Aorta (tissue), 5 donors: Measurements from ENCODE around the gene KRT1. TPM values are rescaled to one million over a fixed set of nuclear protein-coding genes. Genes with fewer than 3 reads are reported as not detected.

Source experiments
- ATAC-seq: fragments of 200-7000 bp; cut with Tn5 transposase; one replicate; pipeline ENCODE4 v1.9.1; 2022; ENCODE audit warnings: moderate library complexity; ENCODE audit not compliant: low FRiP score
- DNase-seq, 2 donors: peaks; one replicate each; pipeline ENCODE4 v3.0.0-alpha.2; 2020
- H3K27ac ChIP-seq, 2 donors: one replicate each; pipeline ENCODE4 v1.5.1; 2013; ENCODE audit warnings: low read length in 2 of 2, mild to moderate bottlenecking in 2 of 2, moderate library complexity in 2 of 2, control low read depth in 1 of 2, inconsistent platforms in 1 of 2, low read depth in 1 of 2
- H3K27me3 ChIP-seq, 2 donors: one replicate each; pipeline ENCODE4 v1.6.1; 2013; ENCODE audit warnings: control low read depth in 1 of 2, low read length in 1 of 2, mild to moderate bottlenecking in 1 of 2, moderate library complexity in 1 of 2; ENCODE audit not compliant: insufficient read depth in 2 of 2, control insufficient read depth in 1 of 2
- H3K36me3 ChIP-seq, 2 donors: one replicate each; pipeline ENCODE4 v1.6.1; 2013; ENCODE audit warnings: control low read depth in 1 of 2, low read length in 1 of 2, mild to moderate bottlenecking in 1 of 2; ENCODE audit not compliant: insufficient read depth in 2 of 2, control insufficient read depth in 1 of 2
- H3K4me1 ChIP-seq, 2 donors: one replicate each; pipeline ENCODE4 v1.6.1; 2013; ENCODE audit warnings: low read length in 2 of 2, control low read depth in 1 of 2, mild to moderate bottlenecking in 1 of 2, moderate library complexity in 1 of 2; ENCODE audit not compliant: insufficient read depth in 2 of 2, control insufficient read depth in 1 of 2
- H3K4me3 ChIP-seq, 2 donors: one replicate each; pipeline ENCODE4 v1.5.1; 2013; ENCODE audit warnings: low read length in 2 of 2, control low read depth in 1 of 2, mild to moderate bottlenecking in 1 of 2
- H3K9me3 ChIP-seq: one replicate; pipeline ENCODE4 v1.6.1; 2013; ENCODE audit warnings: mild to moderate bottlenecking, low read length; ENCODE audit not compliant: control insufficient read depth
- WGBS, 2 donors: extraction: QIAGEN DNeasy Blood & Tissue Kit; methylation state at CpG; one replicate each; pipeline ENCODE4 v1.1.7; 2013; 5-methylcytosine and 5-hydroxymethylcytosine counted together
- intact Hi-C, 2 donors: fragments of 100-400 bp; cut with DNase I; formaldehyde crosslinking; loops; one replicate each; pipeline versions ENCODE4 v1.14.2 to v1.15.0; 2022
- polyA plus RNA-seq, 2 donors: library from polyadenylated mRNA; stranded (reverse); fragments of 200-250 nt; gene quantifications; one replicate each; pipeline ENCODE4 v1.2.3, GENCODE V29; 2013
- total RNA-seq, 2 donors: library from RNA; stranded (reverse); fragmentation: NEBNext Ultra II Directional; extraction: Animal tissue kit (Norgen Biotek cat#: 25700); gene quantifications; one replicate each; pipeline ENCODE4 v1.2.1, GENCODE V29; 2021
- donor health status: healthy with polysubstance abuse.
- donor health status: Bipolar disorder and iron deficiency.
- donor health status: DM: no; HTN: no; CAD: no.
- donor health status: DM: no; HTN: no; CAD: no.
- donor health status: DM: yes; HTN: yes; CAD: no.

The KRT1 gene
- total and polyA plus RNA-seq, 4 donors: 0.51 TPM; not detected in 3

DNA sequence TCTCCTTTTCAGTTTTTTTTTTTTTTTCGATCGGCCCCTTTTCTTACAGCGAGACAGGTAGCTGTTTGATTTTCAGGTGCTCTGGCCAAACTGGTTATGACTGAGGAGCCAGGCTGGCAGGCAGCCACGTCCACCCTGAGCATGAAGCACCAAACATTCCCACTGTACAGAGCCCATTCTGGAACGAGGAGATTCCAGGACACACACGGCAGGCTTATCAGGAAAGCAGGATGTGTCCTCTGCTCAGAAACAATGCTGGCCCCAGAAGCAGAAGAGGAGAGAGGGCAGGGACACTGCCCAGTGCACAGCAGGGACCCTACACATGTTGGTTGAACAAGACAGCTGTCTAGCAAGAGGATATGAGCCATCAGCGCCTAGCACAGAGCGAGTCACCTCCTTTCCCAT, 24.5 kb downstream of the KRT1 start:
- ATAC-seq (no peak), DNase-seq (no peak)
- intact Hi-C loops: no loop called here

DNA sequence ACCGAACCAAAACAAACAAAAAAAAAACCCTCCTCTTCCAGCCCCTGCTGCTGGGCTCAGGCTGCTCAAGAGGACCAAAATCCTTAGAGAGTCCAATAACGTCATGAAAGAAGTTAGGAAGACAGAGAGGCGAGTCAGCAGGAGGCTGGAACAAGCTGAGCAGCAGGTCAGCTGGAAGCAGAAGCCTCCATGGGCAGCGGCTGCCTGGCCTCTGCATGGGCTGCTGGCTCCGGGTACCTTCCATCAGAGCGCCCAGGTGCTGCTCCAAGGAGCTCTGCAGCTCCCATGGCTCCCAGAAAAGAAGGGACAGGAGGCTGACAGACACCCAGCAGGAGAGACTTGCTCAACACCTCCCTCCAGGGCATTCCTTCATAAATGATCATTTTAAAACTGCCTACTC, 25.0 kb downstream of the KRT1 start:
- DNase-seq (no peak), ATAC-seq (no peak)
- Histone ChIP-seq H3K27me3 (no peaks in the 10 kb centered on the region), H3K27ac (no peak overlapping the region), H3K36me3 (no peaks in the 10 kb centered on the region), H3K9me3 (no peaks in the 10 kb centered on the region), H3K4me1 (no peaks in the 10 kb centered on the region), H3K4me3 (no peak overlapping the region)
- intact Hi-C loops: no loop called here
- 38 to 54% methylated on average over 6 of the region's 6 CpGs for WGBS, 2 donors

More for the DNA sequence above, 24.5 kb downstream of the KRT1 start:
- 63 to 65% methylated on average over 8 of the region's 8 CpGs for WGBS, 2 donors
- H3K27me3 ChIP-seq: no peaks in the 10 kb centered on the region
- H3K4me1 ChIP-seq: no peaks in the 10 kb centered on the region
- H3K27ac ChIP-seq: no peak overlapping the region
- H3K4me3 ChIP-seq: no peak overlapping the region
- no peaks in the 10 kb centered on the region for H3K9me3 ChIP-seq
- H3K36me3 ChIP-seq: no peaks in the 10 kb centered on the region

DNA sequence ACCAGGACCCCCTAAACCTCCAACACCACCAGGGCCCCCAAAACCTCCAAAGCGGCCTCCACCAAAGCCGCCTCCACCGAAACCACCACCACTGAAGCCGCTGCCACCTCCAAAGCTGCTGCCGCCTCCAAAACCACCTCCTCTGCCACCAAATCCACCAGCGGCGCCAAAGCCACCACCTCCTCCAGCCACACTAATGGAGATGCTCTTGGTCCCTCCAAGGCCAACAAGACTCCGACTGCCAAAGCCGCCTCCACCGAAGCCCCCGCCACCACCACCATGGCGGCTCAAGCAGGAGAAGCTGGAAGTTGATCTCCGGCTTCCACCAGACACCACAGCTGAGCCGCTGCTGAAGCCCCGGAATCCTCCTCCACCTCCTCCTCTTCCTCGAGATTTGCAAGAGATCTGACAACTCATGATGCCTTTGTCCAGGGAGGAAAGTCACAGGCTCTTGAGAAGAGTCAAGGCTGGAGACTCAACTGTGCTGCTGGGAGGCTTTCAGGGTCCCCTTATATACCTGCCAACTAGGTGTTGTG, 28.4 kb downstream of the KRT1 start, which contains the start of gene KRT2:
KRT2 (minus strand) TSS at position 486 of the 536 bp plus-strand sequence; CDS start at position 417, 69 bp downstream.
- H3K27ac ChIP-seq: no peak within 1 kb of the TSS
- H3K9me3 ChIP-seq: no peaks in the 10 kb centered on the region
- WGBS, 2 donors: 94 to 97% methylated on average over 16 of the region's 16 CpGs
- DNase-seq (no peak), ATAC-seq (no peak)
- H3K4me3 ChIP-seq: no peak within 1 kb of the TSS
- intact Hi-C loops: no loop called here
- no peaks in the 10 kb centered on the region for H3K36me3 ChIP-seq
- no peaks in the 10 kb centered on the region for H3K27me3 ChIP-seq
- no peaks in the 10 kb centered on the region for H3K4me1 ChIP-seq

DNA sequence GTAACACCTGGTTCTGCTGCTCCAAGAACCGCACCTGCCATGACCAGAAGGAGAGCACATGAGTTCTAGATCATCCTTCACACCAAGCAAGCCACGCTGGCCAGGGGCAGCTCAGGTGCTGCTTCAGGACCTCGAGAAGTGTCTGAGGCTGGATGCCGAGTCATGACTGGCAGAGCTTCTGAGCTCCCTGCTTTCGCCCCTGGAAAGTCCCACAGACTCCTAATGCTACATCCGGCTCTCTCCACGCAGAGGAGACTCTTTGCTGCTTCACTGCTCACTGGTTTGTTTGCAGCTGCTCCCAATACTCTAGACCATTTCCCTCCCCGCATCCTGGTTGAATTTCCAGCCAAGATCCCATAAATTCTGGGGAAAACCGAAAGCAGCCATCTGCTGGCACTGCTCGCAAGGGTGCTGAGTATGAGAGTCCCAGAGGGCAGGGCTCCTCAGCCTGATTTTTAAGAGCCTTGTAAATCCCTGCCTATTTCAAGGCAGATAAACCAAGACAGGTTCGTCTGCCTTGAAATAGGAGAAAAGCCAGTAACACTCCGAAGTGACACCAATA, 29.6 kb downstream of the KRT1 start:
- no peaks in the 10 kb centered on the region for H3K9me3 ChIP-seq
- ATAC-seq (no peak), DNase-seq (no peak)
- no peaks in the 10 kb centered on the region for H3K4me1 ChIP-seq
- intact Hi-C loops: no loop called here
- no peak overlapping the region for H3K27ac ChIP-seq
- H3K36me3 ChIP-seq: no peaks in the 10 kb centered on the region
- 43 to 53% methylated on average over 12 of the region's 12 CpGs for WGBS, 2 donors
- H3K27me3 ChIP-seq: no peaks in the 10 kb centered on the region
- H3K4me3 ChIP-seq: no peak overlapping the region

- Histone ChIP-seq H3K27ac (no peak overlapping the region), H3K27me3 (no peaks in the 10 kb centered on the region), H3K4me1 (no peaks in the 10 kb centered on the region), H3K9me3 (no peaks in the 10 kb centered on the region), H3K36me3 (no peaks in the 10 kb centered on the region), H3K4me3 (no peak overlapping the region)
- intact Hi-C loops: no loop called here
- ATAC-seq: no peak
- DNase-seq: no peak
- 75% methylated on average over 6 of the region's 6 CpGs for WGBS, 2 donors
Observed at GRCh38 chr12:52649066-52649465, 31.1 kb downstream of the KRT1 start.

DNA sequence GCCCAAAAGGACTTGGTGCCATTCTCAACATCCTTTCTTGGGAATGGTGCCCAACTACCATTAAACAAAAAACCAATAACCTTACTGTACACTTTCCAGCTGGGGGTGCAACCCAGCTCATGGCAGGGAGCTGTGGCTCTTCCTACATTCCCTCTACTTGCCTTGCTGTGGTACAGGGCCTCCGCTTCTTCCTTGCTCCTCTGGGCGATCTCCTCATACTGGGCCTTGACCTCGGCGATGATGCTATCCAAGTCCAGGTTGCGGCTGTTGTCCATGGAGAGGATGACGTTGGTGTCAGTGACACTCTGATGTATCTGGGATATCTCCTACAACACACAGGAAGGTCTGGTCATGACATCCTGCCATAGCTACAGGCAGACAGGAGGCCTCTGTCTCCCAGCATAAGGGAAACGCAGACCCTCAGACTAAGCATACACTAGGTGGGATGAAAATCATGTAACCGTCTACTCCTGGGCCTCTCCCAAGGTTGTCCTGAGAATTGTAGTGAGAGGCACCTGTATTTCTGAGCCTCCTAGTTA, 32.1 kb downstream of the KRT1 start:
- intact Hi-C loops: no loop called here
- Histone ChIP-seq H3K4me1 (no peaks in the 10 kb centered on the region), H3K27me3 (no peaks in the 10 kb centered on the region), H3K4me3 (no peak overlapping the region), H3K36me3 (no peaks in the 10 kb centered on the region), H3K27ac (no peak overlapping the region), H3K9me3 (no peaks in the 10 kb centered on the region)
- WGBS, 2 donors: 96 to 97% methylated on average over 8 of the region's 8 CpGs
- ATAC-seq (no peak), DNase-seq (no peak)

DNA sequence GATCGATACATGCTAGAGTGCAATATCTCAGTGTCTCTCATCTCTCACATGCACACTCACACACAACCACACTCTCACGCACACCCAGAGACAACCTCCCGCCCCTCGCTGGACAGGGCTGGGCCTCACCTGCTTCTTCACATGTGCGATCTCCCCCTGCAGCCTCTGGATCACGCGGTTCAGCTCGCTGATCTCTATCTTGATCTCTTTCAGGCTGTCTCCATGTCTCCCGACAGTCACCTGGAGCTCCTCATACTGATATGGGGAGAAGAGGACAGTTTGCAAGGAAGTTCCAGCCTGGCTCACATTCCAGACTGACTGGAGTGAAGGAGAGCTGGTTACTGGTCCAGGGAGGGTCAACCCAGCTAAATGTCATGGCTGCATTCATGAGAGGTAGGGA, 32.6 kb downstream of the KRT1 start:
- Histone ChIP-seq H3K4me3 (no peak overlapping the region), H3K4me1 (no peaks in the 10 kb centered on the region), H3K27me3 (no peaks in the 10 kb centered on the region), H3K27ac (no peak overlapping the region), H3K36me3 (no peaks in the 10 kb centered on the region), H3K9me3 (no peaks in the 10 kb centered on the region)
- intact Hi-C loops: no loop called here
- DNase-seq (no peak), ATAC-seq (no peak)
- 93% methylated on average over 9 of the region's 9 CpGs for WGBS, 2 donors

DNA sequence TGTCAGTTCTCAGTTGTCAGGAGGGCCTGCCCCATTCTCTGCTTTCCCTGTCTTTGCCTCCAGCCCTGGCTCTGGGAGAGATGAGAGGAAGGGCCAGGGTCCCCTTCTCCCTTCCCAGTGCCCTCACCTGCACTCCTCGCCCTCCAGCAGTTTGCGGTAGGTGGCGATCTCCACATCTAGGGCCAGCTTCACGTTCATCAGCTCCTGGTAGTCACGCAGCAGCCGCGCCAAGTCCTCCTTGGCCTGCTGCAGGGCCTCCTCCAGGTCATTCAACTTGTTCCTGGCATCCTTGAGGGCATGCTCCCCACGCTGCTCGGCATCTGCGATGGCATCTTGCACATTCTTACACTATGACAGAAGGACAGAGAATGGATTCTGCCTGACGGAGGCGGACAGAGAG, 33.6 kb downstream of the KRT1 start:
- Histone ChIP-seq H3K36me3 (no peaks in the 10 kb centered on the region), H3K4me1 (no peaks in the 10 kb centered on the region), H3K9me3 (no peaks in the 10 kb centered on the region), H3K27ac (no peak overlapping the region), H3K4me3 (no peak overlapping the region), H3K27me3 (no peaks in the 10 kb centered on the region)
- intact Hi-C loops: no loop called here
- ATAC-seq (no peak), DNase-seq (no peak)
- 79 to 82% methylated on average over 12 of the region's 12 CpGs for WGBS, 2 donors

DNA sequence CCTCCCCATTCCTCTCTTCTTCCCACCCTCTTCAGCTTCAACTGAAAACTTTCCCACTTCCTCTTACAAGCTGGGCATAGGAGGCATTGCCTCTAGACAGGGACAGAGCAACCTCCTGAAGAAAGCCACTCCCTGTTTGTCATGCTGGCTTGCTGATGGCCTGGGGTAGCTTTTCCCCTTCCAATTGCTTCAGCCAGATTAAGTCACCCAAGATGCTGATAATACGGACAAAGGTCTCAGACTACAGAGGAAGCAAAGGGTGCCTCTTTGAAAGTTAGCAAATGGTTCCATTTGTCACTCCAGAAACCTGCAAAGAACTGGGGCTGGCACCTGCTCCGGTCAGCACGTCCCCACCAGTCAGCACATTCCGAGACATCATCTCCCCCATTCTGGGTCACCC, 34.2 kb downstream of the KRT1 start:
- Histone ChIP-seq H3K4me3 (no peak overlapping the region), H3K9me3 (no peaks in the 10 kb centered on the region), H3K27ac (no peak overlapping the region), H3K4me1 (no peaks in the 10 kb centered on the region), H3K36me3 (no peaks in the 10 kb centered on the region), H3K27me3 (no peaks in the 10 kb centered on the region)
- intact Hi-C loops: no loop called here
- DNase-seq (no peak), ATAC-seq (no peak)
- WGBS, 2 donors: 54 to 58% methylated on average over 4 of the region's 4 CpGs
